Brain microvascular endothelial cell (primary cell): Measurements from ENCODE around the gene EVC2.

Experiments
- DNase-seq: peaks from one replicate; pipeline ENCODE4 v3.0.0-alpha.2; 2020
- H3K27ac ChIP-seq: fragments of 250-450 bp; sonication (Bioruptor Pico); 2 replicates; pipeline ENCODE4 v1.5.1; 2020; ENCODE audit warnings: mild to moderate bottlenecking, moderate library complexity
- H3K27me3 ChIP-seq: fragments of 250-450 bp; sonication (Bioruptor Pico); replicated peaks from 2 replicates; pipeline ENCODE4 v1.5.1; 2020; ENCODE audit warnings: mild to moderate bottlenecking
- H3K36me3 ChIP-seq: fragments of 250-450 bp; sonication (Bioruptor Pico); replicated peaks from 2 replicates; pipeline ENCODE4 v1.5.1; 2020; ENCODE audit warnings: mild to moderate bottlenecking
- H3K4me3 ChIP-seq: 2 replicates; pipeline ENCODE4 v1.5.1; 2011; ENCODE audit warnings: low read depth, mild to moderate bottlenecking, control low read depth, low read length, moderate library complexity
- in situ Hi-C: cut with HindIII; loops from 2 replicates; pipeline ENCODE4 v1.10.0; 2017; ENCODE audit warnings: low sequenced_read_pairs, low pct_ligation_motif_present
- TF ChIP-seq, protein P1 (sequence below): IDR thresholded peaks from 2 replicates; pipeline ENCODE4 v1.5.1; 2011; ENCODE audit warnings: low read depth, mild to moderate bottlenecking, moderate library complexity, low read length, control low read depth, inconsistent platforms; ENCODE audit errors: missing control alignments

The EVC2 gene

DNA sequence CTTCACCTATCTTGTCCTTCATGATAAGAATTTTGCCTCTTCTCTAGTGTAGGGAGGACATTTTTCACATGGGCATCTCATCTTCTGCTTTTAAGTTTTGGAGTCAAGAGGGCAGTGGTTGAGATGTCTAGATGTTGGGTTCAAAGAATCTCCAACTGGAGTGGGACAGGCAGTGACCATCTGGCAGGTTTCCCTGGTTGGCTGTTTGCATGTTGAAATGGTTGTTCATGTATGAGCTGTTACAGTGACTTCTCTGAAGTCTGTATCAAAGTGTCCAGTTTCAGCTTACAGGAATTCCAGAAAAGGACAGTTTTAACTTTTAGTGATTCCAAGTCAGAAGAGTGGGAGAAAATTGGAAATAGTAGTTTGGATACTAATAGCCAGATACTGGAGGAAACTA, 192.7 kb downstream of the EVC2 start:
- Histone ChIP-seq H3K27me3 (no peaks in the 10 kb centered on the region), H3K4me3 (no peak overlapping the region), H3K36me3 (no peaks in the 10 kb centered on the region), H3K27ac (no peak overlapping the region)
- no peak for DNase-seq
- TF ChIP-seq, protein P1, sequence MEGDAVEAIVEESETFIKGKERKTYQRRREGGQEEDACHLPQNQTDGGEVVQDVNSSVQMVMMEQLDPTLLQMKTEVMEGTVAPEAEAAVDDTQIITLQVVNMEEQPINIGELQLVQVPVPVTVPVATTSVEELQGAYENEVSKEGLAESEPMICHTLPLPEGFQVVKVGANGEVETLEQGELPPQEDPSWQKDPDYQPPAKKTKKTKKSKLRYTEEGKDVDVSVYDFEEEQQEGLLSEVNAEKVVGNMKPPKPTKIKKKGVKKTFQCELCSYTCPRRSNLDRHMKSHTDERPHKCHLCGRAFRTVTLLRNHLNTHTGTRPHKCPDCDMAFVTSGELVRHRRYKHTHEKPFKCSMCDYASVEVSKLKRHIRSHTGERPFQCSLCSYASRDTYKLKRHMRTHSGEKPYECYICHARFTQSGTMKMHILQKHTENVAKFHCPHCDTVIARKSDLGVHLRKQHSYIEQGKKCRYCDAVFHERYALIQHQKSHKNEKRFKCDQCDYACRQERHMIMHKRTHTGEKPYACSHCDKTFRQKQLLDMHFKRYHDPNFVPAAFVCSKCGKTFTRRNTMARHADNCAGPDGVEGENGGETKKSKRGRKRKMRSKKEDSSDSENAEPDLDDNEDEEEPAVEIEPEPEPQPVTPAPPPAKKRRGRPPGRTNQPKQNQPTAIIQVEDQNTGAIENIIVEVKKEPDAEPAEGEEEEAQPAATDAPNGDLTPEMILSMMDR, result no peak
- in situ Hi-C loops, result no loop called here
